CD14-positive monocyte (primary cell): Measurements from ENCODE around the gene COMT. TPM values are rescaled to one million over a fixed set of nuclear protein-coding genes. Genes with fewer than 3 reads are reported as not detected.

Experiments used
- DNase-seq, 3 donors: peaks; one replicate each; pipeline ENCODE4 v3.0.0-alpha.2; 2011 to 2022
- H2AFZ ChIP-seq: 2 replicates; pipeline ENCODE4 v1.6.0; 2012; ENCODE audit warnings: mild to moderate bottlenecking, low read depth, low read length, inconsistent platforms; ENCODE audit not compliant: insufficient read depth, poor library complexity, severe bottlenecking
- H3K27ac ChIP-seq, 2 donors: 1 replicate in 1 of 2; 2 replicates in 1 of 2; pipeline ENCODE4 v1.5.1; 2012 to 2013; ENCODE audit warnings: low read length in 2 of 2, control low read depth in 1 of 2, inconsistent platforms in 1 of 2, low read depth in 1 of 2, mild to moderate bottlenecking in 1 of 2
- H3K27me3 ChIP-seq, 2 donors: one replicate each; pipeline versions ENCODE4 v1.6.0 to v1.6.1; 2011 to 2013; ENCODE audit warnings: low read length in 2 of 2; ENCODE audit not compliant: control insufficient read depth in 2 of 2, insufficient read depth in 2 of 2
- H3K36me3 ChIP-seq, 2 donors: replicated peaks in 1 of 2; 1 replicate in 1 of 2; 2 replicates in 1 of 2; pipeline versions ENCODE4 v1.5.1 to v1.6.1; 2012 to 2013; ENCODE audit warnings: low read length in 2 of 2, control low read depth in 1 of 2, inconsistent platforms in 1 of 2, mild to moderate bottlenecking in 1 of 2; ENCODE audit not compliant: insufficient read depth in 2 of 2, control insufficient read depth in 1 of 2
- H3K4me1 ChIP-seq, 2 donors: 1 replicate in 1 of 2; 2 replicates in 1 of 2; pipeline versions ENCODE4 v1.5.1 to v1.6.1; 2012 to 2013; ENCODE audit warnings: low read length in 2 of 2, control low read depth in 1 of 2, inconsistent platforms in 1 of 2, mild to moderate bottlenecking in 1 of 2, moderate library complexity in 1 of 2; ENCODE audit not compliant: insufficient read depth in 2 of 2, control insufficient read depth in 1 of 2
- H3K4me2 ChIP-seq: replicated peaks from 2 replicates; pipeline ENCODE3; 2012; ENCODE audit warnings: low read length, moderate library complexity, mild to moderate bottlenecking; ENCODE audit not compliant: poor library complexity, severe bottlenecking; ENCODE audit errors: extremely low read depth
- H3K4me3 ChIP-seq, 3 experiments: fragments of 200-600 bp in 1 of 3; sonication (generic) in 1 of 3; replicated peaks in 1 of 3; 1 replicate in 2 of 3; 2 replicates in 1 of 3; pipeline ENCODE4 v1.5.1; 2011 to 2013; ENCODE audit warnings: low read length in 3 of 3, mild to moderate bottlenecking in 3 of 3, control low read depth in 2 of 3, low read depth in 2 of 3, inconsistent platforms in 1 of 3, moderate library complexity in 1 of 3
- H3K79me2 ChIP-seq: 2 replicates; pipeline ENCODE4 v1.6.0; 2012; ENCODE audit warnings: mild to moderate bottlenecking, control low read depth, inconsistent platforms, low read length, moderate library complexity; ENCODE audit not compliant: insufficient read depth
- H3K9ac ChIP-seq: 2 replicates; pipeline ENCODE4 v1.6.0; 2017; ENCODE audit warnings: low read length, mild to moderate bottlenecking; ENCODE audit not compliant: insufficient read depth, poor library complexity, severe bottlenecking
- H3K9me3 ChIP-seq, 2 donors: replicated peaks in 1 of 2; 1 replicate in 1 of 2; 2 replicates in 1 of 2; pipeline versions ENCODE4 v1.5.1 to v1.6.1; 2012 to 2013; ENCODE audit warnings: low read length in 2 of 2, control low read depth in 1 of 2; ENCODE audit not compliant: control insufficient read depth in 1 of 2, insufficient read depth in 1 of 2
- H4K20me1 ChIP-seq: 2 replicates; pipeline ENCODE4 v1.6.0; 2012; ENCODE audit warnings: mild to moderate bottlenecking, low read length, control low read depth, moderate library complexity; ENCODE audit not compliant: insufficient read depth
- H3K27ac Mint-ChIP-seq, 7 donors: one replicate each; pipeline ENCODE4 v1.8.0; 2020; ENCODE audit warnings: mild to moderate bottlenecking in 7 of 7, mixed read lengths in 7 of 7, moderate library complexity in 6 of 7, inconsistent platforms in 2 of 7
- H3K27me3 Mint-ChIP-seq, 3 donors: one replicate each; pipeline ENCODE4 v1.8.0; 2021 to 2022; ENCODE audit warnings: low read depth in 3 of 3, mild to moderate bottlenecking in 3 of 3, mixed read lengths in 3 of 3, moderate library complexity in 3 of 3, inconsistent platforms in 1 of 3
- H3K36me3 Mint-ChIP-seq, 2 donors: one replicate each; pipeline ENCODE4 v1.8.0; 2020; ENCODE audit warnings: mixed read lengths in 2 of 2, inconsistent platforms in 1 of 2, mild to moderate bottlenecking in 1 of 2
- H3K4me1 Mint-ChIP-seq: one replicate; pipeline ENCODE4 v1.8.0; 2020; ENCODE audit warnings: mild to moderate bottlenecking, mixed read lengths
- H3K4me3 Mint-ChIP-seq, 2 donors: one replicate each; pipeline ENCODE4 v1.8.0; 2020; ENCODE audit warnings: mild to moderate bottlenecking in 2 of 2, mixed read lengths in 2 of 2, moderate library complexity in 1 of 2
- H3K9me3 Mint-ChIP-seq, 7 donors: one replicate each; pipeline ENCODE4 v1.8.0; 2020 to 2022; ENCODE audit warnings: mixed read lengths in 7 of 7, mild to moderate bottlenecking in 6 of 7, moderate library complexity in 6 of 7, inconsistent platforms in 2 of 7
- CTCF ChIP-seq: fragments of 200-600 bp; IDR thresholded peaks from one replicate; pipeline ENCODE4 v1.8.0; 2022; ENCODE audit warnings: antibody characterized with exemption, mild to moderate bottlenecking
- WGBS: methylation state at CpG from one replicate; pipeline ENCODE4 v1.1.5; 2013; ENCODE audit warnings: missing lambda C conversion rate; ENCODE audit not compliant: insufficient coverage; 5-methylcytosine and 5-hydroxymethylcytosine counted together
- intact Hi-C, 2 donors: fragments of 100-400 bp; cut with micrococcal nuclease; formaldehyde crosslinking; loops; one replicate each; pipeline versions ENCODE4 v1.15.0 to v1.15.1; 2023
- polyA plus RNA-seq, 3 donors: library from polyadenylated mRNA; depleted of rRNA in 1 of 3; unstranded in 2 of 3; stranded (reverse) in 1 of 3; fragments of 300-500 nt in 2 of 3; fragments of >200 nt in 1 of 3; fragmentation: Illumina TruSeq in 2 of 3; gene quantifications; 1 replicate in 2 of 3; 2 replicates in 1 of 3; pipeline ENCODE4 v1.2.3, GENCODE V29; 2012 to 2021

The COMT gene
- polyA plus RNA-seq, 3 donors = 314 to 400 (median 329) TPM

- no peak for TF ChIP-seq CTCF
- Histone ChIP-seq H3K9me3 (no peaks in the 10 kb centered on the region), H3K9ac (no peak overlapping the region), H4K20me1 (peaks cover 72% of the 10 kb centered on the region), H3K4me3 (no peak overlapping the region), H3K27me3 (no peaks in the 10 kb centered on the region), H3K4me1 (no peaks in the 10 kb centered on the region), H2AFZ (no peak overlapping the region), H3K27ac (no peak overlapping the region), H3K79me2 (peaks cover 9% of the 10 kb centered on the region), H3K36me3 (peaks cover 36 to 50% of the 10 kb centered on the region in 2 donors), H3K4me2 (no peak overlapping the region)
- no peak for DNase-seq
- H3K36me3 Mint-ChIP-seq = peaks cover 27 to 59% of the 10 kb centered on the region in 2 donors
- no peaks in the 10 kb centered on the region for H3K9me3 Mint-ChIP-seq
- peak overlapping the region in 1 of 7 donors; percentile 25 for H3K27ac Mint-ChIP-seq
- H3K4me1 Mint-ChIP-seq = peaks cover 11% of the 10 kb centered on the region
- 95% methylated on average over 9 of the region's 9 CpGs for WGBS
- H3K4me3 Mint-ChIP-seq = no peak overlapping the region
- peaks cover 0 to 3% (median 0%) of the 10 kb centered on the region in 3 donors for H3K27me3 Mint-ChIP-seq
- intact Hi-C loops = no loop called here
These were observed 19.6 kb downstream of the COMT start for GRCh38 chr22:19961201-19961580.

- Mint-ChIP-seq H3K36me3 (peaks cover 31 to 66% of the 10 kb centered on the region in 2 donors), H3K4me1 (peaks cover 11% of the 10 kb centered on the region), H3K9me3 (no peaks in the 10 kb centered on the region), H3K4me3 (no peak overlapping the region), H3K27me3 (peaks cover 0 to 3% (median 3%) of the 10 kb centered on the region in 3 donors), H3K27ac (peak overlapping the region in 2 of 7 donors; percentile 25)
- H4K20me1 ChIP-seq = peaks cover 72% of the 10 kb centered on the region
- H3K4me3 ChIP-seq = no peak overlapping the region
- no peaks in the 10 kb centered on the region for H3K27me3 ChIP-seq
- peaks cover 36 to 57% of the 10 kb centered on the region in 2 donors for H3K36me3 ChIP-seq
- no peak for DNase-seq
- no peak for TF ChIP-seq CTCF
- peaks cover 9% of the 10 kb centered on the region for H3K79me2 ChIP-seq
- no peak overlapping the region for H2AFZ ChIP-seq
- H3K27ac ChIP-seq = no peak overlapping the region
- no peaks in the 10 kb centered on the region for H3K4me1 ChIP-seq
- no peak overlapping the region for H3K4me2 ChIP-seq
- H3K9ac ChIP-seq = no peak overlapping the region
- WGBS = 92% methylated on average over 6 of the region's 8 CpGs
- intact Hi-C loops = no loop called here
- no peaks in the 10 kb centered on the region for H3K9me3 ChIP-seq
These were observed 20.3 kb downstream of the COMT start for GRCh38 chr22:19961868-19962245.
